Measurements from ENCODE around the gene FUT7.

FUT7 gene

GRCh38 chr9:137044037-137044436, 12.1 kb upstream of the FUT7 start:
- in situ Hi-C loops (cut with HindIII; ENCODE audit: low sequenced_read_pairs), result loop anchor here (25.0 kb wide), 1 partner anchor 257 kb away; the partner anchor contains the start of genes CCDC183 and TMEM141
- TF ChIP-seq CTCF (IDR thresholded peaks at IDR 0.05; ENCODE audit: low read depth, low read length, missing control alignments), result no peak
- H3K4me3 ChIP-seq (ENCODE audit: low read depth, low read length), result no peak overlapping the region
- no peak for DNase-seq (ENCODE audit: low read depth)

- TF ChIP-seq CTCF (IDR thresholded peaks at IDR 0.05; ENCODE audit: low read depth, low read length, missing control alignments), result no peak
These were observed 11.2 kb upstream of the FUT7 start for GRCh38 chr9:137042751-137043727.

GRCh38 chr9:137041124-137041523, 9.2 kb upstream of the FUT7 start:
- DNase-seq (ENCODE audit: low read depth), result no peak
- no peak for TF ChIP-seq CTCF (IDR thresholded peaks at IDR 0.05; ENCODE audit: low read depth, low read length, missing control alignments)
- in situ Hi-C loops (cut with HindIII; ENCODE audit: low sequenced_read_pairs), result loop anchor here (25.0 kb wide), 1 partner anchor 254 kb away; the partner anchor contains the start of genes CCDC183 and TMEM141
- no peak overlapping the region for H3K4me3 ChIP-seq (ENCODE audit: low read depth, low read length)

More at GRCh38 chr9:137042751-137043727, 11.2 kb upstream of the FUT7 start:
- no peak for DNase-seq (ENCODE audit: low read depth)
- in situ Hi-C loops (cut with HindIII; ENCODE audit: low sequenced_read_pairs), result loop anchor here (25.0 kb wide), 1 partner anchor 256 kb away; the partner anchor contains the start of genes CCDC183 and TMEM141
- H3K4me3 ChIP-seq (ENCODE audit: low read depth, low read length), result no peak overlapping the region

- no peak for DNase-seq (ENCODE audit: low read depth)
- H3K4me3 ChIP-seq (ENCODE audit: low read depth, low read length), result no peak overlapping the region
- no peak for TF ChIP-seq CTCF (IDR thresholded peaks at IDR 0.05; ENCODE audit: low read depth, low read length, missing control alignments)
- in situ Hi-C loops (cut with HindIII; ENCODE audit: low sequenced_read_pairs), result loop anchor here (25.0 kb wide), 1 partner anchor 253 kb away; the partner anchor contains the start of genes CCDC183 and TMEM141
These were observed 8.7 kb upstream of the FUT7 start for GRCh38 chr9:137040568-137040967.

- TF ChIP-seq CTCF (IDR thresholded peaks at IDR 0.05; ENCODE audit: low read depth, low read length, missing control alignments), result no peak
- in situ Hi-C loops (cut with HindIII; ENCODE audit: low sequenced_read_pairs), result loop anchor here (25.0 kb wide), 1 partner anchor 252 kb away; the partner anchor contains the start of genes CCDC183 and TMEM141
- no peak overlapping the region for H3K4me3 ChIP-seq (ENCODE audit: low read depth, low read length)
- no peak for DNase-seq (ENCODE audit: low read depth)
These were observed 7.9 kb upstream of the FUT7 start for GRCh38 chr9:137039611-137040366.

- TF ChIP-seq CTCF (IDR thresholded peaks at IDR 0.05; ENCODE audit: low read depth, low read length, missing control alignments), result no peak
- DNase-seq (ENCODE audit: low read depth), result no peak
- in situ Hi-C loops (cut with HindIII; ENCODE audit: low sequenced_read_pairs), result loop anchor here (25.0 kb wide), 1 partner anchor 252 kb away; the partner anchor contains the start of genes CCDC183 and TMEM141
- no peak overlapping the region for H3K4me3 ChIP-seq (ENCODE audit: low read depth, low read length)
These were observed 7.0 kb upstream of the FUT7 start for GRCh38 chr9:137038916-137039315.

All from astrocyte of the cerebellum (primary cell).